Mammary epithelial cell (primary cell): ENCODE data around the gene FYN.

ENCODE experiments used
- EZH2 ChIP-seq: IDR thresholded peaks from 2 replicates; pipeline ENCODE4 v1.6.1; 2012; ENCODE audit warnings: low read length, inconsistent platforms, borderline replicate concordance
- TF ChIP-seq, protein P1 (sequence below), 2 donors: IDR thresholded peaks in 1 of 2; conservative IDR thresholded peaks in 1 of 2; 2 replicates each; pipeline ENCODE4 v1.5.1; 2011 to 2012; ENCODE audit warnings: inconsistent platforms in 2 of 2, low read length in 2 of 2, mild to moderate bottlenecking in 2 of 2, control low read depth in 1 of 2, low read depth in 1 of 2; ENCODE audit not compliant: insufficient read depth in 1 of 2; ENCODE audit errors: extremely low read depth in 1 of 2

DNA sequence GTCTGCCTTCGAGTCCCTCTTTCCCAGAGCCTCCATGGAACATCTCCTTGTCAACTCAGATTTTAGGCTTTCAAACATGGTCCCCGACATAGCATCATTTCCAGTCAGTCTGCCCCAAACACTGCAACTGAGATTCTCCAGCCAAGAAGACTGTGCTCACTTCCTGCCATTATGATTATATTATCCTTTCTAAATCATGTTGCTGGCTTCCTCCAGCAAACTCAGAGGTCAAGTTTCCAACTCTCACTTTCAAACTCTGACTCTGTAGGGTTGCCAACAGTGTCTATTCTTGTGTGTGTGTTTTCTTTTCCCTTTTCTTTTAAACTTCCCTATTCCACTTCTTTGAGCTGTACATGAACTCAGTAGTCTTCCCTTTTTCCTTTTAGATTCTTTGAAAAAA lies 206.4 kb downstream of the FYN start:
- TF ChIP-seq, protein P1, sequence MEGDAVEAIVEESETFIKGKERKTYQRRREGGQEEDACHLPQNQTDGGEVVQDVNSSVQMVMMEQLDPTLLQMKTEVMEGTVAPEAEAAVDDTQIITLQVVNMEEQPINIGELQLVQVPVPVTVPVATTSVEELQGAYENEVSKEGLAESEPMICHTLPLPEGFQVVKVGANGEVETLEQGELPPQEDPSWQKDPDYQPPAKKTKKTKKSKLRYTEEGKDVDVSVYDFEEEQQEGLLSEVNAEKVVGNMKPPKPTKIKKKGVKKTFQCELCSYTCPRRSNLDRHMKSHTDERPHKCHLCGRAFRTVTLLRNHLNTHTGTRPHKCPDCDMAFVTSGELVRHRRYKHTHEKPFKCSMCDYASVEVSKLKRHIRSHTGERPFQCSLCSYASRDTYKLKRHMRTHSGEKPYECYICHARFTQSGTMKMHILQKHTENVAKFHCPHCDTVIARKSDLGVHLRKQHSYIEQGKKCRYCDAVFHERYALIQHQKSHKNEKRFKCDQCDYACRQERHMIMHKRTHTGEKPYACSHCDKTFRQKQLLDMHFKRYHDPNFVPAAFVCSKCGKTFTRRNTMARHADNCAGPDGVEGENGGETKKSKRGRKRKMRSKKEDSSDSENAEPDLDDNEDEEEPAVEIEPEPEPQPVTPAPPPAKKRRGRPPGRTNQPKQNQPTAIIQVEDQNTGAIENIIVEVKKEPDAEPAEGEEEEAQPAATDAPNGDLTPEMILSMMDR (conservative IDR thresholded peaks at IDR 0.05 in 1 of 2, IDR thresholded peaks at IDR 0.05 in 1 of 2; ENCODE audit: extremely low read depth in 1 of 2, insufficient read depth in 1 of 2, low read depth in 1 of 2, low read length in 2 of 2) = no peak
- TF ChIP-seq EZH2 = no peak
